Duodenal mucosa (tissue), 2 donors: ENCODE data around the gene GPR183.

ENCODE experiments used
- H3K27ac ChIP-seq: one replicate; pipeline ENCODE4 v1.7.0; 2013; ENCODE audit warnings: low read depth, low read length
- H3K27me3 ChIP-seq, 2 donors: one replicate each; pipeline ENCODE4 v1.7.0; 2013; ENCODE audit warnings: low read length in 2 of 2, control low read depth in 1 of 2; ENCODE audit not compliant: insufficient read depth in 2 of 2, control insufficient read depth in 1 of 2
- H3K36me3 ChIP-seq, 2 donors: one replicate each; pipeline ENCODE4 v1.7.0; 2013; ENCODE audit warnings: low read length in 2 of 2, control low read depth in 1 of 2; ENCODE audit not compliant: insufficient read depth in 2 of 2, control insufficient read depth in 1 of 2
- H3K4me1 ChIP-seq, 2 donors: one replicate each; pipeline ENCODE4 v1.7.0; 2013; ENCODE audit warnings: low read length in 2 of 2, control low read depth in 1 of 2; ENCODE audit not compliant: insufficient read depth in 2 of 2, control insufficient read depth in 1 of 2
- H3K4me3 ChIP-seq, 2 donors: one replicate each; pipeline ENCODE4 v1.7.0; 2013; ENCODE audit warnings: low read length in 2 of 2, low read depth in 1 of 2
- H3K9ac ChIP-seq, 2 donors: one replicate each; pipeline ENCODE4 v1.7.0; 2013; ENCODE audit warnings: low read length in 2 of 2, low read depth in 1 of 2
- H3K9me3 ChIP-seq, 2 donors: one replicate each; pipeline ENCODE4 v1.7.0; 2013; ENCODE audit warnings: low read length in 2 of 2, control low read depth in 1 of 2; ENCODE audit not compliant: control insufficient read depth in 1 of 2

Gene GPR183

GRCh38 chr13:99350191-99350590 is 43.0 kb upstream of the GPR183 start:
- Histone ChIP-seq H3K27ac (no peak overlapping the region), H3K9me3 (no peaks in the 10 kb centered on the region), H3K36me3 (peaks cover 13 to 45% of the 10 kb centered on the region in 2 donors), H3K9ac (no peak overlapping the region), H3K4me1 (peaks cover 1 to 13% of the 10 kb centered on the region in 2 donors), H3K4me3 (no peak overlapping the region), H3K27me3 (no peaks in the 10 kb centered on the region)

DNA sequence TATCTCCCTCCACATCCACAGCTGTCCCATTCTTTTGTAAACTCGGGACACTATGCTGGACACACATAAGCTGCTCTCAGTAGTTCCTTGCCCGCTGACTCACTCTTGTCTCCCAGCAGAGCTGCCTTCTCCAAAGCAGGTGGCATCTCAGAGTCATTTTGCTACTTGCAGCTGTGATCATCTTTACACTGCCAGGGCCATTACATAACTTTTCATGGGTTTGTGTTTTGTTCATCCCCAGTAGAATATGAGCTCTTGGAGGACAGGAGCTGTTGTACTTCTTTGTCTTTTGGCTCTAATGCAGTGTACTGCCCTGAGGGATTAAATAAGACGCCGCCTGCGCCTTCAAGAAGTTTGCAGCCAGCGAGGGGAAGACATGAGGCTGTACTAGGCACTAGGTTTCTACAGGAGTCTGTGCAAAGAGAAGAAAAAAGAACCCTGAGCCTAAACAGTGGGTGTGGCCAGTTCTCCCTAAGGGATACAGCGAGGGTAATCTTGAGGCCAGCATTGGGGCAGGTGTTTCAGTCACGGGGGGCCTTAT is 40.8 kb upstream of the GPR183 start:
- no peak overlapping the region for H3K4me3 ChIP-seq
- H3K4me1 ChIP-seq, result no peaks in the 10 kb centered on the region
- H3K9me3 ChIP-seq, result no peaks in the 10 kb centered on the region
- H3K27me3 ChIP-seq, result no peaks in the 10 kb centered on the region
- H3K9ac ChIP-seq, result no peak overlapping the region
- H3K36me3 ChIP-seq, result peaks cover 24 to 61% of the 10 kb centered on the region in 2 donors
- no peak overlapping the region for H3K27ac ChIP-seq

DNA sequence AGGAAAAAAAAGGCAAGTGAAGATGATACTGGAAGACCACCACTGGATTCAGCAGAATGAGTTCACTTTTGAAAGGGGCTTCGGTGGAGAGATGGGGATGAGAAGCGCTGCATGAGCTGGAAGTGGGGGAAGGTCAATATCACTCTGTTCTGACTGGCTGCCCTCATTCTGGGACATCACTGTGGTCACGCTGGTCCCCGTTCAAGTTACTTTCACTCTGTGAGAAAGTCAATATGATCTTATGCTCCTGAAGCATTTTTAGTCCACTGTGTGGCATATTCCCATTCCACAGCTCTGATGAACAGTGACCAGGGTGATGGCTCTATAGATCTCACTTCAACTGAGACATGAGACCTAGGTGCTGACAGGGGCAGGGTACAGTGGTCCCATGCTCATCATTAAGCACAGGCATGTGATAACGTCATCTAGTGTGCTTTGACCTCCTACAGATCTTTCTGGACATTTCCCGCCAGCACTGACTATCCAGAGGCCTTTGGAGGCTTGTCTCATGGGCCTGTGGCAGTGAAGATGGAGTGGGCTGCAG is 40.2 kb upstream of the GPR183 start:
- H3K27me3 ChIP-seq, result no peaks in the 10 kb centered on the region
- H3K4me3 ChIP-seq, result no peak overlapping the region
- H3K9ac ChIP-seq, result no peak overlapping the region
- H3K9me3 ChIP-seq, result no peaks in the 10 kb centered on the region
- H3K36me3 ChIP-seq, result peaks cover 24 to 63% of the 10 kb centered on the region in 2 donors
- H3K27ac ChIP-seq, result no peak overlapping the region
- H3K4me1 ChIP-seq, result no peaks in the 10 kb centered on the region

DNA sequence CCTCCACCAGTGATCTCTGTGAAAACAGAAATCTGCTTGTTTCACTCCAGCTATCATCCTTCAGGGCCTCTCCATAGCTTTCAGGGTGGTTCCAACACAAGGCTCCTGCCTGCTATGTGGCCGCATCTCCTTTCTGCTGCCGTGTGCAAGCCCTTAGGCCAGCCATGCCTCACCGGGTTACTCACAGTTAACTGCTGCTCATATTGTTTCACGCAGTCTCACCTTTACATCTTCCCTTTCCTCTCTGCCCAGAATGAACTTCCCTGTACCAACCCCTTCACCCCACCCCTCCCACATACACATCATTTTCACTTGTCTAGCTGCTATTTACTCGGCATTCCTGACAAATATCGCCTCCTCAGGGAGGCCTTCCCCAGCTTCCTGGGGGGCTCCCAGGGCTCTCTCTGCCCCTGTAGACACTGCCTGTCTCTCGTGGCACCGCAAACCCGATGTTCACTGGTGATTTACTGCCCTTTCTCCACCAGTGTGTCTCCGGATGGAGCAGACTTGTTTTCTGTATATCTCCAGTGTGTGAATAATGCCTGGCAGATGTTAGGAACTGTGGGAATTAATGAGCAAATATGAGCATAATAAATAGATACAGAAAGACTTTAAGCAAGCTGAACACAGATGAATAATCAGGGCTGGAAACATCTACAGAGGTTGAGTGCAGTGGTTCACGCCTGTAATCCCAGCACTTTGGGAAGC is 39.3 kb upstream of the GPR183 start:
- H3K36me3 ChIP-seq, result peaks cover 24 to 70% of the 10 kb centered on the region in 2 donors
- H3K4me1 ChIP-seq, result no peaks in the 10 kb centered on the region
- H3K9ac ChIP-seq, result no peak overlapping the region
- no peaks in the 10 kb centered on the region for H3K27me3 ChIP-seq
- no peak overlapping the region for H3K4me3 ChIP-seq
- no peaks in the 10 kb centered on the region for H3K9me3 ChIP-seq
- H3K27ac ChIP-seq, result no peak overlapping the region

- no peaks in the 10 kb centered on the region for H3K4me1 ChIP-seq
- no peak overlapping the region for H3K27ac ChIP-seq
- H3K4me3 ChIP-seq, result no peak overlapping the region
- H3K9ac ChIP-seq, result no peak overlapping the region
- peaks cover 32 to 76% of the 10 kb centered on the region in 2 donors for H3K36me3 ChIP-seq
- no peaks in the 10 kb centered on the region for H3K27me3 ChIP-seq
- no peaks in the 10 kb centered on the region for H3K9me3 ChIP-seq
Observed at GRCh38 chr13:99345345-99345744, 38.1 kb upstream of the GPR183 start.

DNA sequence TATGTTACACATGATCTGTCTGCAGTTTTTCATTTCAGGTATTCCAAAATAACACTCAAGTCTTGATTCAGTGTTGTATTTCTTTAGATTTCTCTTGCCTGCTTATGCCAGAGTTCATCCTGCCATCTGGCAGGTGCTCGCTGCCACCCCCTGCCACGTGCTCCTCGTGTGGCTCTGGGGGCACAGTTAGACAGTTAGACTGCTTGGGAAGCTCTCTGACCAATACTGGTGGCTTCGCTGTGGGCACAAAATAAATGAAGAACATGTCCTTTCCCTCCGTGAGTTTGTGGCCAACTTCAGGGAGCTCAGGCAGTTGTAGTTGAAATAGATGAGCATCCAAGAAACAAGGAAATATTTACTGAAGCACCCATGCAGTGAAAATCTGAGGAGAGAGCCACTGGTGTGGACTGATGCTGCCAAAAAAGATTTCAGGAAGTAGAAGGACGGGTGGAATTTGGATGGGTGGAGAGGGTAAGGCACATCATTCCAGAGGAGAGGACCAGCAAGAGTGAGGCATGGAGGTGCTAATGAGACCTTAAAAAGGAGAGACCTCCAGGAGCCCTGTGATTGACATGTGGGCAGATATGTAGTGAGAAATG is 37.5 kb upstream of the GPR183 start:
- no peaks in the 10 kb centered on the region for H3K27me3 ChIP-seq
- no peaks in the 10 kb centered on the region for H3K4me1 ChIP-seq
- H3K4me3 ChIP-seq, result no peak overlapping the region
- H3K36me3 ChIP-seq, result peaks cover 34 to 77% of the 10 kb centered on the region in 2 donors
- no peak overlapping the region for H3K9ac ChIP-seq
- no peaks in the 10 kb centered on the region for H3K9me3 ChIP-seq
- H3K27ac ChIP-seq, result no peak overlapping the region

- Histone ChIP-seq H3K4me3 (no peak overlapping the region), H3K36me3 (peaks cover 26 to 67% of the 10 kb centered on the region in 2 donors), H3K9ac (no peak overlapping the region), H3K9me3 (no peaks in the 10 kb centered on the region), H3K4me1 (no peaks in the 10 kb centered on the region), H3K27ac (no peak overlapping the region), H3K27me3 (no peaks in the 10 kb centered on the region)
Observed at GRCh38 chr13:99342723-99343315, 35.6 kb upstream of the GPR183 start.

GRCh38 chr13:99341969-99342722 is 34.9 kb upstream of the GPR183 start:
- Histone ChIP-seq H3K27ac (no peak overlapping the region), H3K36me3 (peaks cover 25 to 60% of the 10 kb centered on the region in 2 donors), H3K9me3 (no peaks in the 10 kb centered on the region), H3K27me3 (no peaks in the 10 kb centered on the region), H3K4me3 (no peak overlapping the region), H3K9ac (no peak overlapping the region), H3K4me1 (no peaks in the 10 kb centered on the region)

- H3K9ac ChIP-seq, result no peak overlapping the region
- H3K36me3 ChIP-seq, result peaks cover 25 to 48% of the 10 kb centered on the region in 2 donors
- no peak overlapping the region for H3K27ac ChIP-seq
- no peaks in the 10 kb centered on the region for H3K9me3 ChIP-seq
- H3K27me3 ChIP-seq, result no peaks in the 10 kb centered on the region
- H3K4me3 ChIP-seq, result no peak overlapping the region
- no peaks in the 10 kb centered on the region for H3K4me1 ChIP-seq
Observed at GRCh38 chr13:99340638-99341037, 33.4 kb upstream of the GPR183 start.
